ENCODE results near the gene PXDN. TPM values are rescaled to one million over a fixed set of nuclear protein-coding genes. Genes with fewer than 3 reads are reported as not detected.

Gene PXDN
- total and polyA plus RNA-seq, 9 of the 15 experiments (the other 6 are each of a cell fraction or from before 2014, with no cell fraction given), result 0.49 TPM; not detected in 8

GRCh38 chr2:1588978-1589621 is 155.2 kb downstream of the PXDN start:
- H3K27me3 ChIP-seq (ENCODE audit: control insufficient read depth in 2 of 2, insufficient read depth in 2 of 2, low read length in 2 of 2), result peaks cover 0 to 35% of the 10 kb centered on the region in 2 experiments; a peak in 2 of 5 replicates
- WGBS (ENCODE audit: insufficient coverage, low coverage, missing lambda C conversion rate), result 1% methylated on average over 15 of the region's 15 CpGs
- no peak for FAIRE-seq
- H3K36me3 ChIP-seq (ENCODE audit: control insufficient read depth, insufficient read depth, low read length), result no peaks in the 10 kb centered on the region
- H2AFZ ChIP-seq (ENCODE audit: low read depth, low read length), result no peak overlapping the region
- no peak overlapping the region for H3K4me3 ChIP-seq
- no peaks in the 10 kb centered on the region for H3K9me1 ChIP-seq (ENCODE audit: control insufficient read depth, insufficient read depth, low read length)
- no peaks in the 10 kb centered on the region for H4K20me1 ChIP-seq (replicated peaks; ENCODE audit: control insufficient read depth, insufficient read depth, low read length)
- H3K4me2 ChIP-seq (ENCODE audit: insufficient read depth, low read length), result no peak overlapping the region
- no peak overlapping the region for H3K27ac ChIP-seq (ENCODE audit: extremely low read depth, low read depth, low read length)
- H3K4me1 ChIP-seq (replicated peaks in 1 of 2; ENCODE audit: control insufficient read depth in 2 of 2, insufficient read depth in 2 of 2, low read length in 2 of 2), result no peaks in the 10 kb centered on the region; a peak in 1 of 5 replicates
- ATAC-seq, result peak; percentile 32; the same call in 1 of the 3 replicates
- in situ Hi-C loops (cut with MboI) (no loop called here), intact Hi-C loops (cut with micrococcal nuclease) (no loop called here)
- POLR2A ChIA-PET, result interaction anchor here (0.6 kb wide), 2 partner anchors 12 to 177 kb away, joined by 3 to 6 read pairs; no protein-coding TSS in a partner anchor
- H3K79me2 ChIP-seq (ENCODE audit: control insufficient read depth, insufficient read depth, low read length), result no peaks in the 10 kb centered on the region
- CTCF ChIA-PET (ENCODE audit: low intra/inter-chr PET ratio), result no interaction called here
- no peak overlapping the region for H3K9ac ChIP-seq (ENCODE audit: insufficient read depth in 1 of 2, low read depth in 2 of 2, low read length in 2 of 2)
- TF ChIP-seq SMARCB1 (IDR thresholded peaks at IDR 0.05; ENCODE audit: insufficient read length, low read depth) (no peak), TFAM (CRISPR knock-in tag; conservative IDR thresholded peaks at IDR 0.05) (no peak), NCOA2 (IDR thresholded peaks at IDR 0.05; ENCODE audit: partially characterized antibody in 2 of 2) (no peak), ZBTB9 (CRISPR knock-in tag; IDR thresholded peaks at IDR 0.05) (no peak), RBM15 (IDR thresholded peaks at IDR 0.05; ENCODE audit: insufficient read depth, low read length) (no peak), MEF2D (tag; conservative IDR thresholded peaks at IDR 0.05; ENCODE audit: low read depth) (no peak)
- TF ChIP-seq, protein P1, sequence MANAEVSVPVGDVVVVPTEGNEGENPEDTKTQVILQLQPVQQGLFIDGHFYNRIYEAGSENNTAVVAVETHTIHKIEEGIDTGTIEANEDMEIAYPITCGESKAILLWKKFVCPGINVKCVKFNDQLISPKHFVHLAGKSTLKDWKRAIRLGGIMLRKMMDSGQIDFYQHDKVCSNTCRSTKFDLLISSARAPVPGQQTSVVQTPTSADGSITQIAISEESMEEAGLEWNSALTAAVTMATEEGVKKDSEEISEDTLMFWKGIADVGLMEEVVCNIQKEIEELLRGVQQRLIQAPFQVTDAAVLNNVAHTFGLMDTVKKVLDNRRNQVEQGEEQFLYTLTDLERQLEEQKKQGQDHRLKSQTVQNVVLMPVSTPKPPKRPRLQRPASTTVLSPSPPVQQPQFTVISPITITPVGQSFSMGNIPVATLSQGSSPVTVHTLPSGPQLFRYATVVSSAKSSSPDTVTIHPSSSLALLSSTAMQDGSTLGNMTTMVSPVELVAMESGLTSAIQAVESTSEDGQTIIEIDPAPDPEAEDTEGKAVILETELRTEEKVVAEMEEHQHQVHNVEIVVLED (CRISPR knock-in tag; IDR thresholded peaks at IDR 0.05), result no peak
- TF ChIP-seq, protein P2, sequence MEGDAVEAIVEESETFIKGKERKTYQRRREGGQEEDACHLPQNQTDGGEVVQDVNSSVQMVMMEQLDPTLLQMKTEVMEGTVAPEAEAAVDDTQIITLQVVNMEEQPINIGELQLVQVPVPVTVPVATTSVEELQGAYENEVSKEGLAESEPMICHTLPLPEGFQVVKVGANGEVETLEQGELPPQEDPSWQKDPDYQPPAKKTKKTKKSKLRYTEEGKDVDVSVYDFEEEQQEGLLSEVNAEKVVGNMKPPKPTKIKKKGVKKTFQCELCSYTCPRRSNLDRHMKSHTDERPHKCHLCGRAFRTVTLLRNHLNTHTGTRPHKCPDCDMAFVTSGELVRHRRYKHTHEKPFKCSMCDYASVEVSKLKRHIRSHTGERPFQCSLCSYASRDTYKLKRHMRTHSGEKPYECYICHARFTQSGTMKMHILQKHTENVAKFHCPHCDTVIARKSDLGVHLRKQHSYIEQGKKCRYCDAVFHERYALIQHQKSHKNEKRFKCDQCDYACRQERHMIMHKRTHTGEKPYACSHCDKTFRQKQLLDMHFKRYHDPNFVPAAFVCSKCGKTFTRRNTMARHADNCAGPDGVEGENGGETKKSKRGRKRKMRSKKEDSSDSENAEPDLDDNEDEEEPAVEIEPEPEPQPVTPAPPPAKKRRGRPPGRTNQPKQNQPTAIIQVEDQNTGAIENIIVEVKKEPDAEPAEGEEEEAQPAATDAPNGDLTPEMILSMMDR (IDR thresholded peaks at IDR 0.05 in 2 of 3, conservative IDR thresholded peaks at IDR 0.05 in 1 of 3; ENCODE audit: insufficient read depth in 2 of 3, low read depth in 1 of 3, low read length in 3 of 3), result peak in 1 of 3 experiments; percentile 16; a peak in 1 of 6 replicates
- TF ChIP-seq, protein P3, sequence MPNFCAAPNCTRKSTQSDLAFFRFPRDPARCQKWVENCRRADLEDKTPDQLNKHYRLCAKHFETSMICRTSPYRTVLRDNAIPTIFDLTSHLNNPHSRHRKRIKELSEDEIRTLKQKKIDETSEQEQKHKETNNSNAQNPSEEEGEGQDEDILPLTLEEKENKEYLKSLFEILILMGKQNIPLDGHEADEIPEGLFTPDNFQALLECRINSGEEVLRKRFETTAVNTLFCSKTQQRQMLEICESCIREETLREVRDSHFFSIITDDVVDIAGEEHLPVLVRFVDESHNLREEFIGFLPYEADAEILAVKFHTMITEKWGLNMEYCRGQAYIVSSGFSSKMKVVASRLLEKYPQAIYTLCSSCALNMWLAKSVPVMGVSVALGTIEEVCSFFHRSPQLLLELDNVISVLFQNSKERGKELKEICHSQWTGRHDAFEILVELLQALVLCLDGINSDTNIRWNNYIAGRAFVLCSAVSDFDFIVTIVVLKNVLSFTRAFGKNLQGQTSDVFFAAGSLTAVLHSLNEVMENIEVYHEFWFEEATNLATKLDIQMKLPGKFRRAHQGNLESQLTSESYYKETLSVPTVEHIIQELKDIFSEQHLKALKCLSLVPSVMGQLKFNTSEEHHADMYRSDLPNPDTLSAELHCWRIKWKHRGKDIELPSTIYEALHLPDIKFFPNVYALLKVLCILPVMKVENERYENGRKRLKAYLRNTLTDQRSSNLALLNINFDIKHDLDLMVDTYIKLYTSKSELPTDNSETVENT (CRISPR knock-in tag; IDR thresholded peaks at IDR 0.05), result no peak
- no peak for DNase-seq (ENCODE audit: extremely low read depth in 1 of 4, low spot score in 3 of 4)
- no TSS peak for BruUV-seq (replicated peaks)
- H3K9me3 ChIP-seq (replicated peaks; ENCODE audit: control insufficient read depth, insufficient read depth, low read depth, low read length), result no peaks in the 10 kb centered on the region

Data from K562 (cell line).